CD8-positive, alpha-beta memory T cell (primary cell): Measurements from ENCODE around the gene TRPC4. TPM values are rescaled to one million over a fixed set of nuclear protein-coding genes. Genes with fewer than 3 reads are reported as not detected.

Experiments used
- CTCF ChIA-PET: fragments of 350-600 bp; sonication (Branson Sonifier 250); formaldehyde crosslinking; loops from one replicate; lab custom pipeline; 2021; ENCODE audit warnings: antibody characterized with exemption; lab: Charles Lee
- POLR2A ChIA-PET: fragments of 350-600 bp; sonication (Branson Sonifier 250); formaldehyde crosslinking; loops from one replicate; lab custom pipeline; 2021; ENCODE audit warnings: antibody characterized with exemption; lab: Charles Lee
- DNase-seq, 5 donors: peaks; one replicate each; pipeline versions ENCODE4 v3.0.0 to v3.0.0-alpha.2; 2020 to 2022; ENCODE audit warnings: mixed read lengths in 1 of 5
- H3K27ac ChIP-seq: one replicate; pipeline ENCODE4 v1.7.0; 2013; ENCODE audit warnings: low read depth, mild to moderate bottlenecking, low read length, moderate library complexity
- H3K27me3 ChIP-seq: 2 replicates; pipeline ENCODE4 v1.7.0; 2013; ENCODE audit warnings: low read length, mild to moderate bottlenecking; ENCODE audit not compliant: insufficient read depth, poor library complexity, severe bottlenecking
- H3K36me3 ChIP-seq: 2 replicates; pipeline ENCODE4 v1.7.0; 2013; ENCODE audit warnings: mild to moderate bottlenecking, low read length, moderate library complexity; ENCODE audit not compliant: insufficient read depth
- H3K4me1 ChIP-seq: 2 replicates; pipeline ENCODE4 v1.7.0; 2013; ENCODE audit warnings: mild to moderate bottlenecking, low read length, moderate library complexity; ENCODE audit not compliant: insufficient read depth
- H3K4me3 ChIP-seq: 2 replicates; pipeline ENCODE4 v1.7.0; 2013; ENCODE audit warnings: mild to moderate bottlenecking, low read length
- H3K9me3 ChIP-seq: 2 replicates; pipeline ENCODE4 v1.7.0; 2013; ENCODE audit warnings: mild to moderate bottlenecking, low read length
- H3K27ac Mint-ChIP-seq, 8 donors: one replicate each; pipeline ENCODE4 v1.8.0; 2020 to 2021; ENCODE audit warnings: mixed read lengths in 8 of 8, mild to moderate bottlenecking in 6 of 8, inconsistent platforms in 3 of 8, moderate library complexity in 3 of 8
- H3K27me3 Mint-ChIP-seq, 2 donors: one replicate each; pipeline ENCODE4 v1.8.0; 2020 to 2021; ENCODE audit warnings: mixed read lengths in 2 of 2, mild to moderate bottlenecking in 1 of 2, moderate library complexity in 1 of 2
- H3K36me3 Mint-ChIP-seq, 3 donors: one replicate each; pipeline ENCODE4 v1.8.0; 2020 to 2021; ENCODE audit warnings: mixed read lengths in 3 of 3, inconsistent platforms in 1 of 3, mild to moderate bottlenecking in 1 of 3
- H3K4me1 Mint-ChIP-seq, 3 donors: one replicate each; pipeline ENCODE4 v1.8.0; 2020 to 2021; ENCODE audit warnings: mixed read lengths in 3 of 3, inconsistent platforms in 1 of 3, mild to moderate bottlenecking in 1 of 3
- H3K4me3 Mint-ChIP-seq, 7 donors: one replicate each; pipeline ENCODE4 v1.8.0; 2020 to 2021; ENCODE audit warnings: mixed read lengths in 7 of 7, mild to moderate bottlenecking in 6 of 7, moderate library complexity in 4 of 7, inconsistent platforms in 2 of 7
- H3K9me3 Mint-ChIP-seq, 5 donors: one replicate each; pipeline ENCODE4 v1.8.0; 2020 to 2022; ENCODE audit warnings: mixed read lengths in 5 of 5, mild to moderate bottlenecking in 3 of 5, moderate library complexity in 2 of 5, inconsistent platforms in 1 of 5
- polyA plus RNA-seq: library from polyadenylated mRNA; unstranded; fragments of 300-500 nt; fragmentation: Illumina TruSeq; gene quantifications from one replicate; pipeline ENCODE4 v1.2.3, GENCODE V29; 2021
- total RNA-seq, 2 experiments: library from RNA; stranded (reverse); gene quantifications; one replicate each; pipeline ENCODE4 v1.2.3, GENCODE V29; 2021

The TRPC4 gene
- total and polyA plus RNA-seq, 3 experiments from 2014 or later, result not detected

- ChIA-PET CTCF (no interaction called here), POLR2A (no interaction called here)
- DNase-seq, result no peak
- H3K27me3 ChIP-seq, result no peaks in the 10 kb centered on the region
- no peaks in the 10 kb centered on the region for H3K9me3 ChIP-seq
- no peak overlapping the region for H3K27ac Mint-ChIP-seq
- peaks cover 0 to 10% (median 3%) of the 10 kb centered on the region in 5 donors for H3K9me3 Mint-ChIP-seq
- H3K27ac ChIP-seq, result no peak overlapping the region
- no peaks in the 10 kb centered on the region for H3K4me1 Mint-ChIP-seq
- H3K4me1 ChIP-seq, result no peaks in the 10 kb centered on the region
- H3K36me3 Mint-ChIP-seq, result peaks cover 0 to 2% (median 0%) of the 10 kb centered on the region in 3 donors
- H3K4me3 ChIP-seq, result no peak overlapping the region
- no peak overlapping the region for H3K4me3 Mint-ChIP-seq
- H3K27me3 Mint-ChIP-seq, result no peaks in the 10 kb centered on the region
- no peaks in the 10 kb centered on the region for H3K36me3 ChIP-seq
Measured at GRCh38 chr13:37648609-37649008, 221.0 kb downstream of the TRPC4 start.

GRCh38 chr13:37647031-37647650, 222.4 kb downstream of the TRPC4 start:
- ChIA-PET POLR2A (no interaction called here), CTCF (no interaction called here)
- Histone ChIP-seq H3K4me1 (no peaks in the 10 kb centered on the region), H3K27me3 (no peaks in the 10 kb centered on the region), H3K27ac (no peak overlapping the region), H3K4me3 (no peak overlapping the region), H3K9me3 (no peaks in the 10 kb centered on the region), H3K36me3 (no peaks in the 10 kb centered on the region)
- Mint-ChIP-seq H3K9me3 (peaks cover 0 to 6% (median 3%) of the 10 kb centered on the region in 5 donors), H3K27me3 (no peaks in the 10 kb centered on the region), H3K4me3 (no peak overlapping the region), H3K4me1 (no peaks in the 10 kb centered on the region), H3K36me3 (peaks cover 0 to 2% (median 0%) of the 10 kb centered on the region in 3 donors), H3K27ac (no peak overlapping the region)
- DNase-seq, result no peak

GRCh38 chr13:37646531-37646930, 223.0 kb downstream of the TRPC4 start:
- H3K27me3 ChIP-seq, result no peaks in the 10 kb centered on the region
- H3K4me1 Mint-ChIP-seq, result no peaks in the 10 kb centered on the region
- H3K4me3 Mint-ChIP-seq, result no peak overlapping the region
- POLR2A ChIA-PET, result no interaction called here
- no peak for DNase-seq
- peaks cover 0 to 2% (median 0%) of the 10 kb centered on the region in 3 donors for H3K36me3 Mint-ChIP-seq
- no peak overlapping the region for H3K4me3 ChIP-seq
- H3K9me3 Mint-ChIP-seq, result peaks cover 0 to 6% (median 3%) of the 10 kb centered on the region in 5 donors
- H3K27me3 Mint-ChIP-seq, result no peaks in the 10 kb centered on the region
- no peaks in the 10 kb centered on the region for H3K36me3 ChIP-seq
- no peak overlapping the region for H3K27ac Mint-ChIP-seq
- H3K9me3 ChIP-seq, result no peaks in the 10 kb centered on the region
- CTCF ChIA-PET, result no interaction called here
- H3K4me1 ChIP-seq, result no peaks in the 10 kb centered on the region
- no peak overlapping the region for H3K27ac ChIP-seq

GRCh38 chr13:37645181-37645740, 224.3 kb downstream of the TRPC4 start:
- no peaks in the 10 kb centered on the region for H3K27me3 Mint-ChIP-seq

GRCh38 chr13:37641391-37641790, 228.2 kb downstream of the TRPC4 start:
- H3K36me3 Mint-ChIP-seq, result no peaks in the 10 kb centered on the region
- Histone ChIP-seq H3K27me3 (no peaks in the 10 kb centered on the region), H3K9me3 (no peaks in the 10 kb centered on the region), H3K4me1 (no peaks in the 10 kb centered on the region), H3K36me3 (no peaks in the 10 kb centered on the region), H3K27ac (no peak overlapping the region), H3K4me3 (no peak overlapping the region)
- H3K4me1 Mint-ChIP-seq, result no peaks in the 10 kb centered on the region
- no peaks in the 10 kb centered on the region for H3K27me3 Mint-ChIP-seq
- no peak for DNase-seq
- ChIA-PET CTCF (no interaction called here), POLR2A (no interaction called here)
- peaks cover 0 to 3% (median 2%) of the 10 kb centered on the region in 5 donors for H3K9me3 Mint-ChIP-seq
- H3K4me3 Mint-ChIP-seq, result no peak overlapping the region
- H3K27ac Mint-ChIP-seq, result no peak overlapping the region

More at GRCh38 chr13:37645181-37645740, 224.3 kb downstream of the TRPC4 start:
- no peaks in the 10 kb centered on the region for H3K36me3 Mint-ChIP-seq
- Histone ChIP-seq H3K36me3 (no peaks in the 10 kb centered on the region), H3K4me3 (no peak overlapping the region), H3K9me3 (no peaks in the 10 kb centered on the region), H3K4me1 (no peaks in the 10 kb centered on the region), H3K27ac (no peak overlapping the region), H3K27me3 (no peaks in the 10 kb centered on the region)
- peaks cover 0 to 5% (median 2%) of the 10 kb centered on the region in 5 donors for H3K9me3 Mint-ChIP-seq
- no peaks in the 10 kb centered on the region for H3K4me1 Mint-ChIP-seq
- POLR2A ChIA-PET, result no interaction called here
- no peak overlapping the region for H3K4me3 Mint-ChIP-seq
- no peak overlapping the region for H3K27ac Mint-ChIP-seq
- CTCF ChIA-PET, result no interaction called here
- DNase-seq, result no peak

- no peaks in the 10 kb centered on the region for H3K36me3 ChIP-seq
- POLR2A ChIA-PET, result no interaction called here
- H3K27me3 ChIP-seq, result no peaks in the 10 kb centered on the region
- no peak overlapping the region for H3K27ac Mint-ChIP-seq
- H3K27ac ChIP-seq, result no peak overlapping the region
- H3K4me3 Mint-ChIP-seq, result no peak overlapping the region
- H3K9me3 ChIP-seq, result no peaks in the 10 kb centered on the region
- H3K36me3 Mint-ChIP-seq, result no peaks in the 10 kb centered on the region
- no peaks in the 10 kb centered on the region for H3K4me1 ChIP-seq
- peaks cover 0 to 3% (median 2%) of the 10 kb centered on the region in 5 donors for H3K9me3 Mint-ChIP-seq
- CTCF ChIA-PET, result no interaction called here
- no peak for DNase-seq
- H3K27me3 Mint-ChIP-seq, result no peaks in the 10 kb centered on the region
- H3K4me1 Mint-ChIP-seq, result no peaks in the 10 kb centered on the region
- H3K4me3 ChIP-seq, result no peak overlapping the region
Measured at GRCh38 chr13:37640499-37640898, 229.1 kb downstream of the TRPC4 start.

GRCh38 chr13:37636701-37637100, 232.9 kb downstream of the TRPC4 start:
- no peak for DNase-seq
- POLR2A ChIA-PET, result no interaction called here
- H3K9me3 Mint-ChIP-seq, result peaks cover 0 to 6% (median 0%) of the 10 kb centered on the region in 5 donors
- Histone ChIP-seq H3K4me1 (no peaks in the 10 kb centered on the region), H3K4me3 (no peak overlapping the region), H3K36me3 (no peaks in the 10 kb centered on the region), H3K27me3 (no peaks in the 10 kb centered on the region), H3K27ac (no peak overlapping the region), H3K9me3 (no peaks in the 10 kb centered on the region)
- no peaks in the 10 kb centered on the region for H3K36me3 Mint-ChIP-seq
- CTCF ChIA-PET, result no interaction called here
- H3K4me3 Mint-ChIP-seq, result no peak overlapping the region
- H3K27me3 Mint-ChIP-seq, result no peaks in the 10 kb centered on the region
- H3K4me1 Mint-ChIP-seq, result no peaks in the 10 kb centered on the region
- no peak overlapping the region for H3K27ac Mint-ChIP-seq

GRCh38 chr13:37632294-37632693, 237.3 kb downstream of the TRPC4 start:
- Mint-ChIP-seq H3K4me3 (no peak overlapping the region), H3K9me3 (peaks cover 0 to 19% (median 4%) of the 10 kb centered on the region in 5 donors), H3K36me3 (no peaks in the 10 kb centered on the region), H3K27ac (no peak overlapping the region), H3K4me1 (no peaks in the 10 kb centered on the region), H3K27me3 (no peaks in the 10 kb centered on the region)
- no peak overlapping the region for H3K4me3 ChIP-seq
- ChIA-PET POLR2A (no interaction called here), CTCF (no interaction called here)
- no peaks in the 10 kb centered on the region for H3K9me3 ChIP-seq
- H3K27ac ChIP-seq, result no peak overlapping the region
- no peak for DNase-seq
- no peaks in the 10 kb centered on the region for H3K36me3 ChIP-seq
- H3K27me3 ChIP-seq, result no peaks in the 10 kb centered on the region
- H3K4me1 ChIP-seq, result no peaks in the 10 kb centered on the region
